SKM-1 treated with dmso at 0.1 percent for 144 hours (cell line): ENCODE data around the gene POLR2A.

Experiments
- DNase-seq: peaks from one replicate; lab custom pipeline; 2025; ENCODE audit not compliant: unreplicated experiment; lab: John Stamatoyannopoulos, UW

Gene POLR2A

DNA sequence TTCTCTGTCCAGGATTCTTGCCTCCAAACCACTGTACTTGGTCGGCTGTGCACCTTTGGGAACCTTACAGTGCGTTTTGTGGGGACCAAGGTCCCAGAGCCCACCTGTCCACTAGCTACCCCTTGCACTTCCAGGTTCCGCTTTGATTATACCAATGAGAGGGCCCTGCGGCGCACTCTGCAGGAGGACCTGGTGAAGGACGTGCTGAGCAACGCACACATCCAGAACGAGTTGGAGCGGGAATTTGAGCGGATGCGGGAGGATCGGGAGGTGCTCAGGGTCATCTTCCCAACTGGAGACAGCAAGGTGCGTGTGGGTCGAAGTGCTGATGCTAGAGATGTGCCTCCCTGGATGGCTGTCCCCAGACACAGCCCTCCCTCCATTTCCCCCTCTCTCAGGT is 18.8 kb downstream of the POLR2A start:
- no peak for DNase-seq

DNA sequence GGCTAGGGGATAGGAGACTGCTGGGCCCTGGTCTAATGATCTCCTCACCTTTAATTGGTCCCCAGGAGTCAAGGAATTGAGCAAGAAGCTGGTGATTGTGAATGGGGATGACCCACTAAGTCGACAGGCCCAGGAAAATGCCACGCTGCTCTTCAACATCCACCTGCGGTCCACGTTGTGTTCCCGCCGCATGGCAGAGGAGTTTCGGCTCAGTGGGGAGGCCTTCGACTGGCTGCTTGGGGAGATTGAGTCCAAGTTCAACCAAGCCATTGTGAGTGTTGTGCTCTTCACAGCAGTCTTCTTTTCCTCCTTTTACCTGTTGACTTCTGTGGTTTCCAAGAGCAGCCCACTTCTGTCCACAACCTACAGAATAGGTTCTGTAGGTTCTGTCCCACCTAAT is 19.4 kb downstream of the POLR2A start:
- DNase-seq, result no peak

DNA sequence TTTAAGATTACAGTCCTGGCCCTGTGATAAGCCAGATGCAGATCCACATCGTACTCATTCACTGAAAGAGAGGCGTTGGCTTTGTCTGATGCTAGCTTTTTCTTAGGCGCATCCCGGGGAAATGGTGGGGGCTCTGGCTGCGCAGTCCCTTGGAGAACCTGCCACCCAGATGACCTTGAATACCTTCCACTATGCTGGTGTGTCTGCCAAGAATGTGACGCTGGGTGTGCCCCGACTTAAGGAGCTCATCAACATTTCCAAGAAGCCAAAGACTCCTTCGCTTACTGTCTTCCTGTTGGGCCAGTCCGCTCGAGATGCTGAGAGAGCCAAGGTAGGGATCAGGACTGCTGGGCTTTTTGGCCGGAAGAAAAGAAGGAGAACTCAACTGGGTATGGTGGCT is 24.0 kb downstream of the POLR2A start:
- DNase-seq, result no peak

DNA sequence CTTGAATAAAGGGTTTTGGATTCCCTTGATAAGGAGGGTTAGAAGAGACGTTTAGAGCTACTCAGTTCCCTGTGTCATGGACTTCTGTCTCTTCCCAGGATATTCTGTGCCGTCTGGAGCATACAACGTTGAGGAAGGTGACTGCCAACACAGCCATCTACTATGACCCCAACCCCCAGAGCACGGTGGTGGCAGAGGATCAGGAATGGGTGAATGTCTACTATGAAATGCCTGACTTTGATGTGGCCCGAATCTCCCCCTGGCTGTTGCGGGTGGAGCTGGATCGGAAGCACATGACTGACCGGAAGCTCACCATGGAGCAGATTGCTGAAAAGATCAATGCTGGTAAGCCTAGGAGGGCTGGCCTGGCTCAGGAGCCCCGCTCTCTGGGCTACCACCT is 24.7 kb downstream of the POLR2A start:
- no peak for DNase-seq

DNA sequence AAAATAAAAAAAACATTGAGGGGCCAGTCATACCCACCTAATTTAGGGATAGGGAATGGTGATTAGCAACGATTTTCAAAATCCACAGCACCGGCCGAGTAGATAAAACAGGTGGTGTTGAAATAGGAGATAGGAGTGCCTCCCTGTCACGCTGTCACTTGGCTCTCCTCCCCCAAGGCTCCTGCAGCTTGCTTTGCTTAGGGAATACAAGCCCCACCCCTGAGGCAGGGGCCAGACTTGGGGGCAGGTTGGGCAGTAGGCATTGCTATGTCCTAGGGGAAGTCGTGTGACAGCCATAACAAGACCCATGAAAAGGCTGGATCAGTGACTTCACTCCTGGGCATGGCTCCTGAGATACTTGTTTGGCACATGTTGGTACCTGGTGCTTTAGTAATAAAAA is 25.8 kb downstream of the POLR2A start:
- no peak for DNase-seq

DNA sequence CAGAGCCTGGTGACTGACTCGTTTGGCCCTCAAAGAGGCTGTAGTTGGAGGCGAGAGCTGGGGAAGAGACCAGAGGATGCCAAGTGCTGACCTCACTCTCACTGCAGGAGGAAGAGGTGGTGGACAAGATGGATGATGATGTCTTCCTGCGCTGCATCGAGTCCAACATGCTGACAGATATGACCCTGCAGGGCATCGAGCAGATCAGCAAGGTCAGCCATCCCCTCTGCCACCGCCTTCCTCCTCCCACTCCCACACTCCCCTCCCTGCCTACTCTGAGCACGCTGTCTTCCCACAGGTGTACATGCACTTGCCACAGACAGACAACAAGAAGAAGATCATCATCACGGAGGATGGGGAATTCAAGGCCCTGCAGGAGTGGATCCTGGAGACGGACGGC is 26.9 kb downstream of the POLR2A start:
- DNase-seq, result no peak

DNA sequence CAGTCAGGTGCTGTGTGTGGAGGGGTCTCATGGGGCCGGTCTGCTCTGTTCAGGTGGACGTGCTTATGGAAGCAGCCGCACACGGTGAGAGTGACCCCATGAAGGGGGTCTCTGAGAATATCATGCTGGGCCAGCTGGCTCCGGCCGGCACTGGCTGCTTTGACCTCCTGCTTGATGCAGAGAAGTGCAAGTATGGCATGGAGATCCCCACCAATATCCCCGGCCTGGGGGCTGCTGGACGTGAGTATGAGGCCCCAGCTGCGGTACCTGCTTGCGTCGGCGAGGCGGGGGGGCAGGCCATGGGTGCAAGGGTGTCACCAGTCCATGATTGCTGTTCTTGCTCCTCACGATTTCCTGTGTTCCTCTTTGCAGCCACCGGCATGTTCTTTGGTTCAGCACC is 27.9 kb downstream of the POLR2A start:
- no peak for DNase-seq

DNA sequence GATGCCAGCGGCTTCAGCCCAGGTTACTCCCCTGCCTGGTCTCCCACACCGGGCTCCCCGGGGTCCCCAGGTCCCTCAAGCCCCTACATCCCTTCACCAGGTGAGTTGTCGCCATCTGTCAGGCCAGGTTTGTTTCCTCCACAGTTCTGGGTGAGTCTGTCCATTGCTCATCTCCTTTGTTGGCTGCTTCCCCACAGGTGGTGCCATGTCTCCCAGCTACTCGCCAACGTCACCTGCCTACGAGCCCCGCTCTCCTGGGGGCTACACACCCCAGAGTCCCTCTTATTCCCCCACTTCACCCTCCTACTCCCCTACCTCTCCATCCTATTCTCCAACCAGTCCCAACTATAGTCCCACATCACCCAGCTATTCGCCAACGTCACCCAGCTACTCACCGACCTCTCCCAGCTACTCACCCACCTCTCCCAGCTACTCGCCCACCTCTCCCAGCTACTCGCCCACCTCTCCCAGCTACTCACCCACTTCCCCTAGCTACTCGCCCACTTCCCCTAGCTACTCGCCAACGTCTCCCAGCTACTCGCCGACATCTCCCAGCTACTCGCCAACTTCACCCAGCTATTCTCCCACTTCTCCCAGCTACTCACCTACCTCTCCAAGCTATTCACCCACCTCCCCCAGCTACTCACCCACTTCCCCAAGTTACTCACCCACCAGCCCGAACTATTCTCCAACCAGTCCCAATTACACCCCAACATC is 28.8 kb downstream of the POLR2A start:
- no peak for DNase-seq

DNA sequence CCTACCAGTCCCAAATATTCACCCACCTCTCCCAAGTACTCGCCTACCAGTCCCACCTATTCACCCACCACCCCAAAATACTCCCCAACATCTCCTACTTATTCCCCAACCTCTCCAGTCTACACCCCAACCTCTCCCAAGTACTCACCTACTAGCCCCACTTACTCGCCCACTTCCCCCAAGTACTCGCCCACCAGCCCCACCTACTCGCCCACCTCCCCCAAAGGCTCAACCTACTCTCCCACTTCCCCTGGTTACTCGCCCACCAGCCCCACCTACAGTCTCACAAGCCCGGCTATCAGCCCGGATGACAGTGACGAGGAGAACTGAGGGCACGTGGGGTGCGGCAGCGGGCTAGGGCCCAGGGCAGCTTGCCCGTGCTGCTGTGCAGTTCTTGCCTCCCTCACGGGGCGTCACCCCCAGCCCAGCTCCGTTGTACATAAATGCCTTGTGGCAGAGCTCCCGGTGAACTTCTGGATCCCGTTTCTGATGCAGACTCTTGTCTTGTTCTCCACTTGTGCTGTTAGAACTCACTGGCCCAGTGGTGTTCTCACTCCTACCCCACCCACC is 29.8 kb downstream of the POLR2A start:
- no peak for DNase-seq

DNA sequence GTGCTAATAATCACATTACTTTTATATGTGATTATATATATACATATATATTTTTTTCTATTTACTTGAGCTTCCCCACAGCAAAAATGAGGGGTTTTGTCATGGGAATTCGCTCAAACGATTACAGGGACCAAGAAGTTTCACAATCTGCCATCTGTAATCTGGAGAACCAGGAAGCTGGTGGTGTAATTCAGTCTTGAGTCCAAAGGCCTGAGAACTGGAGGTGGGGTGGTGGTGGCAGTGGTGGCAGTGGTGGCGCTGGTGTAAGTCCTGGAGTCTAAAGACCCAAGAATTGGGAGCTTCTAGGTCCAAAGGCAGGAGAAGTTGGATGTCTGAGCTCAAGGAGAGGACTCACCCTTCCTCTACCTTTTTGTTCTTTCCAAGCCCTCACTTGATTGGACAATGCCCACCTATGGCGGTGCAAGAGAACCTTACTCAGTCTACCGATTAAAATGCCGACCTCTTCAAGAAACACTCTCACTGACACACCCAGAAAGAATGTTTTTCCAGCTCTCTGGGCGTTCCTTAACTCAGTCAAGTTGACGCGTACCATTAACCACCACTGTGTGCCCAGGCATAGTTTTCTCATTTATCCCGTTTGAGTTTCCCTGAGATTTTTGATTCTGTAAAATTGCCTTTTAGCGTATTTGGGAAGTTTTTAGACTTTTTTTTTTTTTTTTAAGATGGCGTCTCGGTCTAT is 31.9 kb downstream of the POLR2A start:
- DNase-seq, result no peak

DNA sequence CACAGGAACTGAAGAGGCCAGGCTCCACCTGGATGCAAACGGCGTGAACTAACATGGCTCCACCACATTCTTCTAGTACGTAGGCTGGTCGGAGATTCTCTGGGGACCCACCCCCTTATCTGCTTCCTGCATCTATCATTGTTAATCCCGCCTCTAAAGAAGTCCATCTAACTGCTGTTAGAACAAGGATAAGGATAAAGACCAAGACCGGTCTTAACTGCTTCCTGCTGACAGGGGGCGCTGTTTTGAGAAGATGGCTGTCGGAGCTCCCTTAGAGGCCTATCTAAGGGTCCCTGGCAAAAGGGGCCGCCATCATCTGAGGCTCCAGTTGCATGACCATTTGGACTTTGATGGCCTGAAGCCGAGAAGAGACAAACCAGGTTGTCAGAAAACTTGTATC is 38.9 kb downstream of the POLR2A start:
- DNase-seq, result no peak

DNA sequence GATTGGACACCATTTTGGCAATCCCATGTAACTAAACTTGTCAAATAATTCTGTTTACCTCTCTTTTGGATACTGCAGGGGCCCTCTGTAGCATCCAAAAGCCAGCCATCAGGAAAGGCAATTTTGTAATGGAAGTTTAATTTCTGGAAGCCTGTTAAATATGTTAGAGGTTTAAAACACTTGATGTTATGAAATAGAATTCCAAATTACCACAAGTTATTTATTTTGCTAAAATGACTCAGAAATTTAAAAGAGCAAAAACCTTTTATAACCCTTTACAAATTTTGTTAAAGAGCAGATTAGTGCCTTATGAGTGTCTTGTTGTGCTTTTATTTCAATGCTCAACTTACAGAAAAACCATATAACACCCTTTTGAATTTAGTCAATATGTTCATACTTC is 44.7 kb downstream of the POLR2A start:
- no peak for DNase-seq

DNA sequence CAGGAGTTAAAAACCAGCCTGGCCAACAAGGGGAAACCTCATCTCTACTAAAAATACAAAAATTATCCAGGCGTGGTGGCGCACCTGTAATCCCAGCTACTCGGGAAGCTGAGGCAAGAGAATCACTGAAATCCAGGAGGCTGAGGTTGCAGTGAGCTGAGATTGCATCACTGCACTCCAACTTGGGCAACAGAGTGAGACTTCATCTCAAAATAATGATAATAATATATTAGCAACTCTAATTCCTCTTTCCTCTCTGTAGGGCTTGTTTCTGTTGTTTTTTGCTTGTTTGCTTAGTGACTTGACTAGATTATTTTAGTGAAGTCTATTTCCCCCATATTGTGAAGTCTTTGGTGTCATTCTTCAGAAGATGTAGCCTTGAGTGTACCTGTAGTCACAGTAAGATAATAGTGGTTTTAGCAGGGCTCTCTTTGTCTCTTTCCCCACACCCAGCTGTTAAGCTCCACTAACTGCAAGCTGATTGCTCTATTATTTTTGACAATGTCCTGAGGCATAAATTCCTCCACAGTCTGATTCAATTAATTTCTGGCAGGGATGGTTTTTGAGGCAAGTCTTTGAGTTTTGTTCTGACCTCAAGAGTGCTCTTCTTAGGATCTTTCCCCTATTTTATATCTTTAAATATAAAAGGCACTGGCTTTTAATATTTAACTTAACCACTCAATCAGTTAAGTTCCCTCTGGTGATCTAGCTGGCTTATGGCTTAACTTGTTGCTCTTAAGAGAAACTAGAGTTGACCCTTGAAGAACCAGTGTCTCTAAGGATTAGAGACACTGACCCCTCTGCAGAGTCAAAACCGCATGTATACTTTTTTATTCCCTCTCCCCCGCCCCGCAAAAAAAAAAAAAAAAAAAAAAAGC is 46.1 kb downstream of the POLR2A start:
- DNase-seq, result no peak

DNA sequence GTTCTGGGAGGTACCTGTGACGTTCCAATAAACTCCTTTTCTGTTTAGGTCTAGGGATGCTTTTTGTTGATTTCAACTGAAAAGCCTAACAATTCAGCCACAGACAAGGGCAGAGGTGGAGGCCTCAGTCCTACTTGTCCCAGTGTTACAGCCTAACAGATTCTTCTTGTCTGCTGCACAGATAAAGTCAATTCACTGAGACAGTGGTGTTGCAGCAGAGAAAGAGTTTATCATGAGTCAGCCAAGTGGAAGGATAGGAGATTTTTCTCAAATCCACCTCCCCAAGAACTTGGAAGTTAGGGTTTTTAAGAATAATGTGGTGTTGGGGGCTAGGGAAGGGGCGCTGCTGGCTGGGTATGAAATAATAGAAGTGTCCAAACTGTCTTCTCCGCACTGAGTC is 53.9 kb downstream of the POLR2A start:
- DNase-seq, result no peak

DNA sequence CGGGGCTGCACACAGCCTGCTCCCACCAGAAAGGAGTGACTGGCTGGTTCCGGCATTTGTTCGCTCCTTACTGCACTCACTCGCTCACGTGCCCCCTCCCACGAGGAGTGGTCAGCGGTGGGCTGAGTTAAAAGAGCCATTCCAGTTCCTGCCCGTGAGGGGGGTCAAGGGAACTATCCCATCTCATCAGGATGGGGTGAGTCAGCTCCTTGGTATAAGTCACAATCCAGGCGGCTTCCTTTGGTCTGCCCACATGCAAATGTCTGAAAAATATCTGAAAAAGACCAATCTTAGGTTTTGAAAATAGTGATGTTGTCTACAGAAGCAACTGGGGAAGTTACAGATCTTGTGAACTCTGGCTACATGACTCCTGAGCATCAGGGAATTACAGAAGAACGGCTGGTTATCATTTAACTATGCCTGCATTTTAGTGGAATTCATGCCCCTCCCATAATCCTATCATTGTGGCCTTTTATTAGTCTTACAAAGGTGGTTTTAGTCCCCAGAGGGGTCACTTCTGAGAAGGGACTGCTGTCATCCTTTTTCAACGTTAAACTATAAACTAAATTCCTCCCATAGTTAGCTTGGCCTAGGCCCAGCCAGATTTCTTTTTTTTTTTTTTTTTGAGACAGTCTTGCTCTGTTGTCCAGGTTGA is 54.9 kb downstream of the POLR2A start:
- no peak for DNase-seq

DNA sequence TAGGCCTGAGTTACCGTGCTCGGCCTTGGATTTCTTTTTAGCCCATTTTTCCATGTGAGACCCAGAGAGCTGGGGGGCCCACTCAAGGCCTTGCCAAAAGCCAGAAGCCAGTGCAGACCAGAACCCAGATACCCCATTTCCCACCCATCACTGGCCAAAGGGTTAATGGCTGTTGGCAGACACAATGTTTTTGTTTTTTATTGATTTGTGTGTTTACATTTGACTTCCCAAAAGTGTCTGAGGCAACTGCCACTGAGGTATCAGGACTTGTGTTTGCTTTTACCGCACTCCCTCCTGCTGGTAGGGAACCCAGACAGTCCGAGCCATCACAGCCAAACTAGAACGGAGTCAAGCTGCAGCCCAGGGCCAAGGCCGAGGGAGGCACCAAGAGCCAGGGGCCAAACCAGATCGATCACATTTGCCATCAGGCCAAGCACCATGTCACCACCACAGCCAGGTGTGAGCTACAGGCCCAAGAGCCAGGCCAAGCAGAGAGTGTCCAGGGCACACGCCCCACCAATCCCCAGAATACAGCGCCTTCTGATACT is 57.0 kb downstream of the POLR2A start:
- DNase-seq, result no peak

DNA sequence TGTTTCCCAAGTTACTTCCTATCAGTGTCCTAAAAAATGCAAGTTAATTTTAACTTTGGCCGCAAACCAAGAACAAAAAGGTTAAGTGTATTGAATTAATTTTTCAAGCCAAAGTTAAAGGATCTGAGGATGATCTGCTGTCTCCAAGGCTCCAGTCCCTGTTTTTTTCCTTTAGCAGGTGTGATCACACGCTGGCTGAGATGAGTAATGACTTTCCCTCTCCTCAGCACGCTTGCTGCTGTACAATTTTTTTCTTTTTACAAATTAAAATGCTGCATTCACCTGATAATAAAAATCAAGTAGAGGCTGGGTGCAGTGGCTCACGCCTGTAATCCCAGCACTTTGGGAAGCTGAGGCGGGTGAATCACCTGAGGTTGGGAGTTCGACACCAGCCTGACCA is 60.7 kb downstream of the POLR2A start:
- DNase-seq, result no peak

DNA sequence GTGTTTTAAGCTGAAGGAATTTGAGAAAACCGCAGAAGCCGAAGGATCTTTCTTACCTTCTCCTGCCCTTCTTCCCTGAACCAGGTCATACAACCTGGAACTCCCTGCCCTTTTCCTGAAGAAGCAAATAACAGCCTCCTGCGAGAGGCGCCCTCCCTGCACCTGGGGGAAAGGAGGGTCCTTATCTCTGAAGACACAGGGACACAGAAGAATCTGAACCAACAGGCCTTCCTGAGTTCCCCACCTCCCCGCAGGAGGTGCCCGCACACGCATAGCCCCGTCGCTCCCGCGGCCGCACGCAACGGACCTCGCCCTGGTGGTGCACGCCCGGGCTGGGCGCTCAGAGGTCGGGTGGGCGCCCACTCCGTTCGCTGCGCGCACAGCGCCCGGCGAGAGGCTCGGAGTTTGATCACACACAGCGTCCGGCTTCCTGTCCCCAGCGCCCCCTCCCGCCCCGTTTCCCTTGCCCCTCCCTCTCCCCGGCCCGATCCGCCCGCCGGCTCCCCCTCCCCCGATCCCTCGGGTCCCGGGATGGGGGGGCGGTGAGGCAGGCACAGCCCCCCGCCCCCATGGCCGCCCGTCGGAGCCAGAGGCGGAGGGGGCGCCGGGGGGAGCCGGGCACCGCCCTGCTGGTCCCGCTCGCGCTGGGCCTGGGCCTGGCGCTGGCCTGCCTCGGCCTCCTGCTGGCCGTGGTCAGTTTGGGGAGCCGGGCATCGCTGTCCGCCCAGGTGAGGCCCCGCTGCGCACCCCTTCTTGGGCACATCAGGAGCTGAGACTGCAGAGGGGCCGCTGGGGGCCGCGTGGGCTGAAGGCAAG is 64.6 kb downstream of the POLR2A start, which contains the start of gene TNFSF12:
TNFSF12 (plus strand) TSS at position 474 of the 816 bp plus-strand sequence; CDS start at position 570, 96 bp downstream.
- no peak for DNase-seq
